HG03159 (cell line): Measurements from ENCODE around the gene ADAM19.

ENCODE experiments used
- ATAC-seq: cut with Tn5 transposase; IDR thresholded peaks from one replicate; pipeline ENCODE4 v1.9.1; 2021; ENCODE audit warnings: mild to moderate bottlenecking, moderate library complexity; ENCODE audit not compliant: unreplicated experiment

Gene ADAM19

DNA sequence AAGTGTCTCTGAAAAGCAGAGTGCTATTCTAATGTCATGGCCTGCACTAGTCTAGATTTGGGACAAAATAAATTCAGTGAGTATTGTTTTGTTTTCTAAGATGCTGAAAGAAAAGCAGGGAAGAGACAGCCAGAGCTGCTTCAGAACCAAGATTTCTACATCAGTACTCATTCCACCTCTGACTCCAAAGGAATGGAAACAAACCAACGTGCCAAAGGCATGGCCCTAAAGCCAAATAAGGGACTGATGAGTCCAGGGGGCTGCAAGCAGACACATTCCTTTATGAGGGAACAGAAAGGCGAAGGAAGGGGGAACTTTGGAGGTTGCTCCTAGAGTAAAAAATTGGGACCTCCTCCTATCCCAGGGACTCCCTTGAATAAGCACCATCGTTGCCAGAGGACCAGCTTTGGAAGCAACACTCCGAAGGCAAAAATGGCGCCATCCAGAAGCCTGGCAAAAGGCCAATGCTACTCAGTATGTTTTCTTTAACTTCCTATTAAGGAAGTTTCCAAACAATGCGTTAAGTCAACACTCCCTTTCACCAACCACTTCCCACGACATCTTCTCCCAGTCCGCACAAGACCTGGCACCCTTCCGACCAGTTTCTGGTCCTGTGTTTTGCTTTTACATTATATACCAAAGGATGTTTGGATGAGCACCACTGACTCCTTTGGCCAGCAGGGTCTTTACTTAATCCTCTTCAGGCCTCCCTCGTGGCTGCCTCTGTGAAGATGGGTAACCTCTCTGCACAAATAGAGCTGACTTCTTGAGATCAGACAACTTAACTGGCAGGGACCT lies 31.6 kb downstream of the ADAM19 start:
- no peak for ATAC-seq

DNA sequence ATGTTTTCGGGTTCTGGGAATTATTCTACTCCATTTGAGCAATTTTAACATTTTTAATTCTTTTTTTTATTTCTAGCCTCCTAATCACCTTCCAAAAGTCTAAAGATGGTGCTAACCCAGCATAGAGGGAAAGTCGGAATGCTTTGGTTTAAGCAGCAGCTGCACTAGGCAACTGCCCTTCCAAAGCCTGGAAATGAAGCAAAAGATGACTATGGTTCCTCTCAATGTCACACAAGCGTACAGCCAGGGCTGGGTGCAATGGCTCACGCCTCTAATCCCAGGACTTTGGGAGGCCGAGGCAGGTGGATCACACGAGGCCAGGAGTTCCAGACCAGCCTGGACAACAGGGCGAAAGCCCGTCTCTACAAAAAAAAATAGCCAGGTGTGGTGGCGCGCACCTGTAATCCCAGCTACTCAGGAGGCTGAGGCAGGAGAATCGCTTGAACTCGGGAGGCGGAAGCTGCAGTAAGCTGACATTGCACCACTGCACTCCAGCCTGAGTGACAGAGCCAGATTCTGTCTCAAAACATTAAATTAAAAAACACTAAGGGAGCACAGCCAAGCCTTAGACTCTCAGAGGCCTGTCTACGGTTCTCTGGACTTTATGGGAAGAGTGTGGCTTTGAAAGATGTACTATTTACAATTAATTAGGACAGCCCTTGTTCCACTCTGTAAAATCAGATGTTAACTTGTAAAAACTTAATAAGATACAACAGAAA lies 33.1 kb downstream of the ADAM19 start:
- no peak for ATAC-seq

DNA sequence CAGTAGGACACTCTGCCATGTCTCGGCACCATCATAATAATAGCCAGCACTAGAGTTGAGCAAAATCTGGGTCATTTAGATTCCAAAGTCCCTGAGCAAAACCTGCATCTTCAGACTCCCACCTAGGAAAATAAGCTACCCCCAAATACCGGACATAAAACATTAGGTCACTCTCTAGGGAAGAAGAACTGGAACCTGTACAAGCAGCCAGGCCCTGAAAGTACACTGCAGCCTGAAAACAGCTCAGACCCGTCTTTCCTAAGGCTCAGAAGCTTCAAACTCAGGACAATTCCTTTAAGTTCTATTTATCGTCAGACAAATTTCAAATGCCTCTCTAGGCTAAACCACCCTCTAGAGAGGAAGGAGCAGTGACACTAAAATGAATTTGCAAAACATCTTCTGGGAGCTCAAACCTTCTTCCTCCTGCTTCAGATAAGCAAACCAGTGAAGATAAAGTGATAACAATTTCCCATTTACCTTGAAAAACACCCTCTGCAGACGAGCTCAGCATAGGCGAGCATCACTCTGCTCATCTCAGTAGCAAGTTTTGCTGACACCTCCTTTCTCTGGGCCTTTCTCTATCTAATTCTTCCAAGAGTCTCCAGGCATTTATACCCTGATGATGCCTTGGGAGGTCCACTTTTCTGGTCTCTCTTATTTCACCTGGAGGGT lies 34.0 kb downstream of the ADAM19 start:
- no peak for ATAC-seq

DNA sequence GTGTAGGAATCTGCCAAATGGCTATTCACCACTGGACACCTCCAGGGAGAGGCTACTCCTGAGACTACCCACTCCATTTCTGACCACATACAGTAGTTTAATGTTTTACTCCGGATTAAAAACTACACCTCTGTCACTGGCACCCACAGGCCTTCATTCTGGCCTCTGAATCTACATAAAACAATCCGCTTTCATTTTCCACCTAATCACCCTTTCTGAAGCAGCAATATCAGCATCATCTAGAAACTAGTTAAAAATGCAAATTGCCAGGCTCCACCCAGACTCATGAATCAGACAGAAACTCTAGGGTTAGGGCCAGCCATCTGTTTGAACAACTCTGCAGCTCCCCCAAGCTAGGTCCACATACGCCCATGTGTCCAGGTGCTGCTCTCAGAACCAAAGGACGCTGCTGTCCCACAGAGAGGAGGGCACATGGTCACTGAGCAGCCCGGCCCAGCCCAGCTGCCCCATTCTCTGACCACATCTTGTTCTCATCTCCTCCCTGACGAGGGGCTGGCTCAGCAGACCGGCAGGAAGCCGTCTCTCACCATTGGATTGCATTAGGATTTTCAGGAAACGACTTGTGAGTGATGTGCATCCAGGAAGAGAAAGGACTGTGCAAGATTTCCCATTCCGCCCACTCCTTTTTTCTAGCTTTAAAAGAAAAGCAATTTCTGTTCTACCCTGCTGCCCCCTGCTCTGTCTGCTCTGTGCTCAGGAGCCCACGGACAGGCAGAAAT lies 34.7 kb downstream of the ADAM19 start:
- peak; percentile 96 for ATAC-seq

GRCh38 chr5:157540124-157540523 lies 35.5 kb downstream of the ADAM19 start:
- no peak for ATAC-seq

DNA sequence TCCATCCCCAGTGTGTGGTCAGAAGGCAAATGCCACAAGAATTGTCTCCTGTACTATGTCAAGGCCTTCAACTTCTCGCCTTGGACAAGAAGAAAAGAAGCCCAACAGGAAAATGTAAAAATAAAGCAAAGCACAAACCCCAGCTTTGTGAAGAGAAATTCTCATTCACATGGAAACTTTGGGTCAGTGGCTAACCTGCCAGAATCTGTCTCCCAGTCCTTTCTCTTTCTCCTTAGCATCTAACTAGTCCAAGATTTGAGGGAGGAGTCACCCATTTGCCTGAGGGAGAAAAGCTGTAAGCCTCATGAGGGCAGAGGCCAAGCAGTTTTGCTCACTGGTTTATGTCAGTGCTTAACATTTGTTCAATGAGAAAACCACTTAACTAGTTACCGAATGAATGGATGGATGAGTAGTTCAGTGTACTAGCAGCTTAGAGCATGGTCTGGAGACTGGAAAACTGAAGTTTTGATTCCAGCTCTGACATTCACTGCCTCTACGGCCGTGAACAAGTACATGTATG lies 36.0 kb downstream of the ADAM19 start:
- no peak for ATAC-seq

DNA sequence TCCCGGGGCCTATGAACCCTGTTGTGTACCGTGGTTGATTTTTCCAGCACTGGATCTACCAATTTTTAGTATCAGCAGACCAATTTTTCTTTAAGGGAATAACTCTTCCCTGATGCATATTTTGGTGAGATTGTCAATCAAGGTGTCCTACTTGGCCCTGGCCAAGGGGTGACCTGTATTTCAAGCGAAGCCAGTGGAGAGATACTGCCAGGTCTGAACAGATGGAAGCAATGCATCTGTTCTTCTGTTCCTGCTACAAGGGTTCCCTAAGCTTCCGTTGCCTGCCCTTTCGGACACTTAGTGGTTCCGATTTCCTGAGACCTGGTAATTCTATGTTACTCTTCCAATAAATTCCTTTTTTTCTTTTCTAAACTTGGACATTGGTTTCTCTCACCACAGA lies 37.3 kb downstream of the ADAM19 start:
- ATAC-seq: no peak

DNA sequence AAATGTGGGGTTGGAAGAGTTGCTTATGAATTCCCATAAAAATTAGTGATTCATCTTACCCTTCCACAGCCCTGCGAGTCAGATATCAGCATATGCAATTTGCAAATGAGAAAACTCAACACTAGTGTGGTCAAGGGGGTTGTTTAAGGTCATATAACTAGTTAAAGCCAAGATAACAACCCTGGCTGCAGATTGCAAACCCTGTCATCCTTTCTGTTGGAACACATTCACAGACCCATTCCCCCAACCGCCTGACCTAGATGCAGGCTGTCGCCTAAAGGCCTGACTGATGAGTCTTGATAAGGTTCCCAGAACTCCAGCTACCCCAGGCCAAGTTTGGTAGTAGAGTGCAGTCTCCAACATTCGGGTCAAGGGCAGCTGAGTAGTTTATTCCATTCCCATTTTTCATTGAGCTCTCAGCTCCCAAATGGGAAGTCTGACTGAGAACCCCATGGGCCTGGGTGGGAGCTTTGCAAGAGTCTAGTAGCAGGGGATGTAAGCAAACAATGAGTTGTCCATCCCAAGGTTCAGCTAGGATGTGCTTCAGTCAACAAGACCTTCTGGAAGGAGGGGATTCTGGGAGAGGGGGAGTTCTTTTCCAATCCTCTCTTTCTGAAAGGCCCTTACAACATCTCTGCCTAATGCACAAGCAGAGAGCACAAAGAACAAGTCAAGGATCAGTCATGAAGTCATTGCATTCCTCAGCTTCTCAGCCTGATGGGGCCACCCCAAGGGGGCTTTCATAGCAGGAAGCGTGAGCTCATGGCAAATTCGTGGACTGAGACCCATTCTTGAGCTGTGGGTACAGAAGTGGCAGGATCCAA lies 40.3 kb downstream of the ADAM19 start:
- no peak for ATAC-seq

DNA sequence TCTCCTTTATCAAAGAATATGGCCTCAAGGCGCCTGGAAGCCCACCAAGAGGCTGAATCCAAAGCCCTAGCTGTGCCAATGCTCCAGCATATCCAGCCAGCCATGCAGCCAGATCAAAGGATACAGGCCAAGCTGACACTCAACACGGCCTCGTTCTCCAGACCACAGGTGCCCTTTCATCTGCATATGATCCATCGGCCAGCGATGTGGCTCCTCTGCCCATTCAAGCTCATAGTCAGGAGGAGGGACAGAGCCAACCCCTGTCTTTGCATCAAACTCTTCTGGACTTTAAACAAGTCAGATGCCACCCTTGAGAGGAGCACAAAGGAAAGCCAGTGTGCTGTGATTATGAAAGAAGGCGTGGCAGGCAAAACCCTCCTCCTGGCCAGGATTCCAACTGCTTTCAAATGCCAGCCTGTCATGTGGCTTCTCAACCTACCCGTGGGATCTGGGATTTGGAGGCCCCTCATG lies 42.5 kb downstream of the ADAM19 start:
- no peak for ATAC-seq

GRCh38 chr5:157532022-157532421 lies 43.6 kb downstream of the ADAM19 start:
- ATAC-seq: no peak

GRCh38 chr5:157530226-157530972 lies 45.2 kb downstream of the ADAM19 start:
- no peak for ATAC-seq

GRCh38 chr5:157529002-157529401 lies 46.6 kb downstream of the ADAM19 start:
- no peak for ATAC-seq

- no peak for ATAC-seq
Observed at GRCh38 chr5:157528036-157528632, 47.4 kb downstream of the ADAM19 start.

GRCh38 chr5:157524887-157525286 lies 50.7 kb downstream of the ADAM19 start:
- ATAC-seq: no peak

- ATAC-seq: no peak
Observed at GRCh38 chr5:157523976-157524375, 51.6 kb downstream of the ADAM19 start.

GRCh38 chr5:157521704-157522029 lies 53.9 kb downstream of the ADAM19 start:
- no peak for ATAC-seq

DNA sequence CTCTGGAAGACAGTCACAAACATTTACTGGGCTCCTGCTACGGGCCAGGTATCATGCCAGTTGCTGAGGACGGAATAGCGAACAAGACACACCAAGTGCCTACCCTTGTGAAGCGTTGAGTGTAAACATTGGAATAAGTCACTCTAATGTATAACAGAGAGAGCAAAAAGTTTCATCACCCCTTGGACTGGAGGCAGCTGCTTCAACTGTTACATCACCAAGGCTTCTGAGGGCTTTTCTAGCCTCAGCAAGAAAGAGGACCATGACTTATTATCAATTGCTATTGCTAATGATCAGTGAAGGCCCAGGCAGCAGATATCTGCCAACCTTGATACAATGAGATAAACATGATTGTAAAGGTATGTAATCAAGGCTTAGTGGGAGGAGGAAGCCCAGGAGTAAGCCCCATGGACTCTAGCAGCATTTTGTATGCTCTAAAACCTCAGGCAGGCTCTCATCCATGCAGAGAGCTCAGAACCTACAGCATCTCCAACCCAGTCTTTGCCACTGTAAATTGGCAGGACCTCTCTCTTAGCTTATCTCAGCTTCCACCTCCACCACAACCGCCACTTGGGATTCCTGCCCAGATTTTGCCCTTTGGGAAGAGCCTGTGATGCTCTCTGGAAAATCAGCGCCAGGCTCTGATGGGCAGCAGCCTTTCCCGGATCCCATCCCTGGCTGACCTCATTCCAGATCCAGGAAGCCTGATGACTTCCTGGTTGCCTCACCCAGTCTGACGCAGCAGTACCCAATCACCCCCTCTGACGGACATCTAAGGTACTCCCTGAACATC lies 54.5 kb downstream of the ADAM19 start:
- no peak for ATAC-seq

GRCh38 chr5:157519579-157520253 lies 55.9 kb downstream of the ADAM19 start:
- peak; percentile 76 for ATAC-seq
